Measurements from ENCODE around the gene ATOSB.

GRCh38 chr9:35091536-35091935, 24.1 kb downstream of the ATOSB start:
- TF ChIP-seq CTCF (IDR thresholded peaks at IDR 0.05; ENCODE audit: low read depth, low read length, poor library complexity, severe bottlenecking) (no peak), EZH2phosphoT487 (IDR thresholded peaks at IDR 0.05; ENCODE audit: borderline replicate concordance, low read length) (no peak)
